Measurements from ENCODE around the gene CA10.

CA10 gene

GRCh38 chr17:51617986-51618385, 540.5 kb downstream of the CA10 start:
- no peaks in the 10 kb centered on the region for H4K20me1 ChIP-seq (ENCODE audit: insufficient read depth)

GRCh38 chr17:51613255-51613654, 545.3 kb downstream of the CA10 start:
- no peak for TF ChIP-seq CTCF (conservative IDR thresholded peaks at IDR 0.05; ENCODE audit: low read depth, low read length)
- no peak overlapping the region for H3K4me2 ChIP-seq
- no peak overlapping the region for H3K9ac ChIP-seq
- no peaks in the 10 kb centered on the region for H3K4me1 ChIP-seq (ENCODE audit: low read depth, poor library complexity, severe bottlenecking)
- no peak overlapping the region for H3K27ac ChIP-seq
- H3K36me3 ChIP-seq (ENCODE audit: insufficient read depth) = no peaks in the 10 kb centered on the region
- H3K27me3 ChIP-seq (ENCODE audit: insufficient read depth, low read depth) = no peaks in the 10 kb centered on the region
- no peaks in the 10 kb centered on the region for H3K79me2 ChIP-seq (ENCODE audit: insufficient read depth, low read depth)
- H3K4me3 ChIP-seq (IDR thresholded peaks at IDR 0.05; ENCODE audit: insufficient read depth, low read depth, low read length) = no peak overlapping the region
- H2AFZ ChIP-seq (ENCODE audit: low read depth) = no peak overlapping the region
- H4K20me1 ChIP-seq (ENCODE audit: insufficient read depth) = no peaks in the 10 kb centered on the region

More at GRCh38 chr17:51617986-51618385, 540.5 kb downstream of the CA10 start:
- H3K4me2 ChIP-seq = no peak overlapping the region
- no peaks in the 10 kb centered on the region for H3K27me3 ChIP-seq (ENCODE audit: insufficient read depth, low read depth)
- H3K4me1 ChIP-seq (ENCODE audit: low read depth, poor library complexity, severe bottlenecking) = no peaks in the 10 kb centered on the region
- no peak overlapping the region for H3K27ac ChIP-seq
- no peaks in the 10 kb centered on the region for H3K79me2 ChIP-seq (ENCODE audit: insufficient read depth, low read depth)
- no peaks in the 10 kb centered on the region for H3K36me3 ChIP-seq (ENCODE audit: insufficient read depth)
- H3K4me3 ChIP-seq (IDR thresholded peaks at IDR 0.05; ENCODE audit: insufficient read depth, low read depth, low read length) = no peak overlapping the region
- no peak overlapping the region for H3K9ac ChIP-seq
- no peak for TF ChIP-seq CTCF (conservative IDR thresholded peaks at IDR 0.05; ENCODE audit: low read depth, low read length)
- H2AFZ ChIP-seq (ENCODE audit: low read depth) = no peak overlapping the region

GRCh38 chr17:51612692-51613091, 545.8 kb downstream of the CA10 start:
- Histone ChIP-seq H3K27me3 (ENCODE audit: insufficient read depth, low read depth) (no peaks in the 10 kb centered on the region), H3K4me1 (ENCODE audit: low read depth, poor library complexity, severe bottlenecking) (no peaks in the 10 kb centered on the region), H4K20me1 (ENCODE audit: insufficient read depth) (no peaks in the 10 kb centered on the region), H3K9ac (no peak overlapping the region), H3K79me2 (ENCODE audit: insufficient read depth, low read depth) (no peaks in the 10 kb centered on the region), H3K27ac (no peak overlapping the region), H3K4me3 (IDR thresholded peaks at IDR 0.05; ENCODE audit: insufficient read depth, low read depth, low read length) (no peak overlapping the region), H2AFZ (ENCODE audit: low read depth) (no peak overlapping the region), H3K4me2 (no peak overlapping the region), H3K36me3 (ENCODE audit: insufficient read depth) (no peaks in the 10 kb centered on the region)
- TF ChIP-seq CTCF (conservative IDR thresholded peaks at IDR 0.05; ENCODE audit: low read depth, low read length) = no peak

GRCh38 chr17:51611585-51611984, 546.9 kb downstream of the CA10 start:
- no peak overlapping the region for H3K27ac ChIP-seq
- H3K4me2 ChIP-seq = no peak overlapping the region
- TF ChIP-seq CTCF (conservative IDR thresholded peaks at IDR 0.05; ENCODE audit: low read depth, low read length) = no peak
- H3K4me3 ChIP-seq (IDR thresholded peaks at IDR 0.05; ENCODE audit: insufficient read depth, low read depth, low read length) = no peak overlapping the region
- H4K20me1 ChIP-seq (ENCODE audit: insufficient read depth) = no peaks in the 10 kb centered on the region
- no peak overlapping the region for H2AFZ ChIP-seq (ENCODE audit: low read depth)
- H3K36me3 ChIP-seq (ENCODE audit: insufficient read depth) = no peaks in the 10 kb centered on the region
- H3K4me1 ChIP-seq (ENCODE audit: low read depth, poor library complexity, severe bottlenecking) = no peaks in the 10 kb centered on the region
- H3K79me2 ChIP-seq (ENCODE audit: insufficient read depth, low read depth) = no peaks in the 10 kb centered on the region
- H3K27me3 ChIP-seq (ENCODE audit: insufficient read depth, low read depth) = no peaks in the 10 kb centered on the region
- no peak overlapping the region for H3K9ac ChIP-seq
